Measurements from ENCODE around the gene DLG2. TPM values are rescaled to one million over a fixed set of nuclear protein-coding genes. Genes with fewer than 3 reads are reported as not detected.

DLG2 gene
- total RNA-seq, 1 experiment from 2014 or later: 17.5 TPM

DNA sequence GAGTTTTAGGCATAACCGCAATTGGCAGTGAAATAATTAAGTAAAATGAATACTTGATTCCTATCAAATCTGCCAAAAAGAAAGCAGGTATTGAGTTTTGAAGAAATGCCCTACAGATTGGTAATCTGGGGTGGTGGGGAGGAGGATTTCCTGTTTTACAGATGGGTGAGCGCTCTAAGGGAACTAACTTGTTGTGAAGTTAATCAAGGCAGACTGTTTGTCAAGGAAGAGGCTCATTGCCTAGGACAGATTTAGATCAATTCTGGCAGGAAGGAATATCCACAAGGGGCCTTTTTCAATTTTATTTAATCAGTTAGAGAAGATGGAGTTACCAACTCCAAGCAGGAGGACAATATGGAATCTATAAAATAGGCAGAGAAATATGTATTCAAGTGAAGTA, 2069.5 kb downstream of the DLG2 start:
- DNase-seq (ENCODE audit: low spot score) (no peak), ATAC-seq (no peak)
- no peak overlapping the region for H3K4me3 Mint-ChIP-seq
- H3K27me3 Mint-ChIP-seq (ENCODE audit: low read depth): no peaks in the 10 kb centered on the region
- peaks cover 17% of the 10 kb centered on the region for H3K4me1 Mint-ChIP-seq
- ChIA-PET CTCF (no interaction called here), POLR2A (no interaction called here)
- no peak for TF ChIP-seq ERG (CRISPR knock-in tag; IDR thresholded peaks at IDR 0.05)
- no peak for TF ChIP-seq SOX15 (CRISPR knock-in tag; IDR thresholded peaks at IDR 0.05)
- TF ChIP-seq JUN (CRISPR knock-in tag; IDR thresholded peaks at IDR 0.05): no peak
- no peak for TF ChIP-seq EMX1 (CRISPR knock-in tag; IDR thresholded peaks at IDR 0.05)
- TF ChIP-seq ZNF416 (CRISPR knock-in tag; IDR thresholded peaks at IDR 0.05): no peak
- TF ChIP-seq, protein P1, sequence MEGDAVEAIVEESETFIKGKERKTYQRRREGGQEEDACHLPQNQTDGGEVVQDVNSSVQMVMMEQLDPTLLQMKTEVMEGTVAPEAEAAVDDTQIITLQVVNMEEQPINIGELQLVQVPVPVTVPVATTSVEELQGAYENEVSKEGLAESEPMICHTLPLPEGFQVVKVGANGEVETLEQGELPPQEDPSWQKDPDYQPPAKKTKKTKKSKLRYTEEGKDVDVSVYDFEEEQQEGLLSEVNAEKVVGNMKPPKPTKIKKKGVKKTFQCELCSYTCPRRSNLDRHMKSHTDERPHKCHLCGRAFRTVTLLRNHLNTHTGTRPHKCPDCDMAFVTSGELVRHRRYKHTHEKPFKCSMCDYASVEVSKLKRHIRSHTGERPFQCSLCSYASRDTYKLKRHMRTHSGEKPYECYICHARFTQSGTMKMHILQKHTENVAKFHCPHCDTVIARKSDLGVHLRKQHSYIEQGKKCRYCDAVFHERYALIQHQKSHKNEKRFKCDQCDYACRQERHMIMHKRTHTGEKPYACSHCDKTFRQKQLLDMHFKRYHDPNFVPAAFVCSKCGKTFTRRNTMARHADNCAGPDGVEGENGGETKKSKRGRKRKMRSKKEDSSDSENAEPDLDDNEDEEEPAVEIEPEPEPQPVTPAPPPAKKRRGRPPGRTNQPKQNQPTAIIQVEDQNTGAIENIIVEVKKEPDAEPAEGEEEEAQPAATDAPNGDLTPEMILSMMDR (IDR thresholded peaks at IDR 0.05): no peak
- TF ChIP-seq ZNF425 (CRISPR knock-in tag; conservative IDR thresholded peaks at IDR 0.05): no peak
- TF ChIP-seq ZNF232 (CRISPR knock-in tag; IDR thresholded peaks at IDR 0.05): no peak
- TF ChIP-seq ZNF138 (CRISPR knock-in tag; conservative IDR thresholded peaks at IDR 0.05): no peak
- TF ChIP-seq NFYB (CRISPR knock-in tag; conservative IDR thresholded peaks at IDR 0.05; ENCODE audit: low read depth): no peak
- no peak for TF ChIP-seq HMGA2 (CRISPR knock-in tag; IDR thresholded peaks at IDR 0.05)
- TF ChIP-seq SMAD4 (CRISPR knock-in tag; IDR thresholded peaks at IDR 0.05): no peak
- TF ChIP-seq ZNF512 (CRISPR knock-in tag; IDR thresholded peaks at IDR 0.05; ENCODE audit: borderline replicate concordance): no peak
- TF ChIP-seq, protein P2, sequence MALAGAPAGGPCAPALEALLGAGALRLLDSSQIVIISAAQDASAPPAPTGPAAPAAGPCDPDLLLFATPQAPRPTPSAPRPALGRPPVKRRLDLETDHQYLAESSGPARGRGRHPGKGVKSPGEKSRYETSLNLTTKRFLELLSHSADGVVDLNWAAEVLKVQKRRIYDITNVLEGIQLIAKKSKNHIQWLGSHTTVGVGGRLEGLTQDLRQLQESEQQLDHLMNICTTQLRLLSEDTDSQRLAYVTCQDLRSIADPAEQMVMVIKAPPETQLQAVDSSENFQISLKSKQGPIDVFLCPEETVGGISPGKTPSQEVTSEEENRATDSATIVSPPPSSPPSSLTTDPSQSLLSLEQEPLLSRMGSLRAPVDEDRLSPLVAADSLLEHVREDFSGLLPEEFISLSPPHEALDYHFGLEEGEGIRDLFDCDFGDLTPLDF (CRISPR knock-in tag; IDR thresholded peaks at IDR 0.05): no peak
- TF ChIP-seq ZNF219 (CRISPR knock-in tag; IDR thresholded peaks at IDR 0.05; ENCODE audit: borderline replicate concordance): no peak
- no peak for TF ChIP-seq FOXP1 (CRISPR knock-in tag; IDR thresholded peaks at IDR 0.05; ENCODE audit: borderline replicate concordance)
- no peak for TF ChIP-seq CBFB (CRISPR knock-in tag; IDR thresholded peaks at IDR 0.05; ENCODE audit: low read depth)
- TF ChIP-seq SMAD3 (CRISPR knock-in tag; IDR thresholded peaks at IDR 0.05; ENCODE audit: borderline replicate concordance): no peak
- TF ChIP-seq TP53 (CRISPR knock-in tag; IDR thresholded peaks at IDR 0.05): no peak
- TF ChIP-seq ZBTB43 (CRISPR knock-in tag; IDR thresholded peaks at IDR 0.05): no peak
- no peaks in the 10 kb centered on the region for H3K36me3 Mint-ChIP-seq
- H3K27ac Mint-ChIP-seq: peak overlapping the region; percentile 41; the same call in 1 of the 2 replicates
- no peaks in the 10 kb centered on the region for H3K9me3 Mint-ChIP-seq

All from WTC11 (cell line).